NCI-H128 (cell line): ENCODE data around the gene PEAR1.

Source experiments
- DNase-seq: peaks from one replicate; lab custom pipeline; 2025; ENCODE audit not compliant: unreplicated experiment; lab: John Stamatoyannopoulos, UW

Gene PEAR1, protein sequence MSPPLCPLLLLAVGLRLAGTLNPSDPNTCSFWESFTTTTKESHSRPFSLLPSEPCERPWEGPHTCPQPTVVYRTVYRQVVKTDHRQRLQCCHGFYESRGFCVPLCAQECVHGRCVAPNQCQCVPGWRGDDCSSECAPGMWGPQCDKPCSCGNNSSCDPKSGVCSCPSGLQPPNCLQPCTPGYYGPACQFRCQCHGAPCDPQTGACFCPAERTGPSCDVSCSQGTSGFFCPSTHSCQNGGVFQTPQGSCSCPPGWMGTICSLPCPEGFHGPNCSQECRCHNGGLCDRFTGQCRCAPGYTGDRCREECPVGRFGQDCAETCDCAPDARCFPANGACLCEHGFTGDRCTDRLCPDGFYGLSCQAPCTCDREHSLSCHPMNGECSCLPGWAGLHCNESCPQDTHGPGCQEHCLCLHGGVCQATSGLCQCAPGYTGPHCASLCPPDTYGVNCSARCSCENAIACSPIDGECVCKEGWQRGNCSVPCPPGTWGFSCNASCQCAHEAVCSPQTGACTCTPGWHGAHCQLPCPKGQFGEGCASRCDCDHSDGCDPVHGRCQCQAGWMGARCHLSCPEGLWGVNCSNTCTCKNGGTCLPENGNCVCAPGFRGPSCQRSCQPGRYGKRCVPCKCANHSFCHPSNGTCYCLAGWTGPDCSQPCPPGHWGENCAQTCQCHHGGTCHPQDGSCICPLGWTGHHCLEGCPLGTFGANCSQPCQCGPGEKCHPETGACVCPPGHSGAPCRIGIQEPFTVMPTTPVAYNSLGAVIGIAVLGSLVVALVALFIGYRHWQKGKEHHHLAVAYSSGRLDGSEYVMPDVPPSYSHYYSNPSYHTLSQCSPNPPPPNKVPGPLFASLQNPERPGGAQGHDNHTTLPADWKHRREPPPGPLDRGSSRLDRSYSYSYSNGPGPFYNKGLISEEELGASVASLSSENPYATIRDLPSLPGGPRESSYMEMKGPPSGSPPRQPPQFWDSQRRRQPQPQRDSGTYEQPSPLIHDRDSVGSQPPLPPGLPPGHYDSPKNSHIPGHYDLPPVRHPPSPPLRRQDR

DNA sequence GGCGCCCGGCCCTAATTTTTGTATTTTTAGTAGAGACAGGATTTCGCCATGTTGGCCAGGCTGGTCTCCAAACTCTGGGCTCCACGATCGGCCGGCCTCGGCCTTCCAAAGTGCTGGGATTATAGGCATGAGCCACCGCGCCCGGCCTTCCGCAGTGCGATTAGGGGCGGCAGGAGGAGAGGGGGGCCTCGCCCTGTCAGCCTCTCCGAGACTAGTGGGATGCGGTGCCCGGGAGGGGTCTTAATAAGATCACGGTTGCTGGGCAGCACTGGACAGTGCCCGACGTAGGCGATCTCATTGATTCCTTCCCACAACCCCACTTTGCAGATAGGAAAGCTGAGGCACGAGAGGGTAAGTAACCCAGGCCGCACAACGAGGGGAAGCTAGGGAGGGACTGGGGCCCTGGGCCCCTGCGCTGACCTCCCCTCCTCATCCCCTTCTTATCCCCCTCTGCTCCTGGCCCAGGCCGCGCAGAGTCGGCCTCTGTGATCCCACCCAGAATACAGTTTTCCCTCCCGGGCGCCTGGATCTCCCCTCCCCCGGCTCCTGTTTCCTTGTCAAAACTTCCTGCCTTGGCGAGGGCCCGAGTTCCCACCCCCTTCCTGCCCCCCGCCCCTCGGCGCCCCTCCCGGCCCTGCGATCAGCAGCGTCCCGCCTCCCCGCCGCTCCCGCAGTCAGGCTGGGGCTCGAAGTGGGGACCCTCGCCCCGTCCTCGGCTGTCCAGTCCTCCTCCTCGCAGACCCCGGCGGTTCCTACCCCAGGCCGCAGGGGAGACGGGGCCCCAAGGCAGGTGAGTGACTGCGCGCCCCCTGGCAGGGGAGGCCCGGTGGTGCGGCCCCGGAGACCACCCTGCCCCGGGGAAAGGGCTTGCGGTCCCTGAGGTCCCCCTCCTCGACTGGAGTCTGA, at the start of gene PEAR1:
TSS of gene PEAR1 (plus strand) at position 671 of the 906 bp plus-strand sequence. CDS start 10,209 bp downstream, outside the sequence.
- no peak for DNase-seq

DNA sequence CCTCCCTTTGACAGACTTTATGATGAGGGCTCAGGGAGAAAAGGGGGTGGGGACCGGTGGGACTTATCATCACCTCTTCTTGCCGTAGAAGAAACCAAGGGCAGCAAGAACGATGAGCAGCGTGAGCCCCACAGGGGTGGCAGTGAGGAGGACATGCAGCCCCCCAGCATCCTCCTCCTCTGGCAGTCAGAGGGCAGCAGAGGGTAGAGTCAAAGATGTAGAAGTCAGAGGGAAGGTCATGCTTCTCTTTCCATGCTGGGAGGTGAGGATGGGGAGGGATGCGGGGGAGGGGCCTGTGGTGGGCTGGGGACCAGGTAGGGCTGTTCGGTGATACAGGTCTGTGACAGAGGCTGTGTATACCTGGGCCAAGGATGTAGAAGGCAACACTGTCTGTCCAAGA, 49.4 kb upstream of the PEAR1 start:
- DNase-seq: no peak

DNA sequence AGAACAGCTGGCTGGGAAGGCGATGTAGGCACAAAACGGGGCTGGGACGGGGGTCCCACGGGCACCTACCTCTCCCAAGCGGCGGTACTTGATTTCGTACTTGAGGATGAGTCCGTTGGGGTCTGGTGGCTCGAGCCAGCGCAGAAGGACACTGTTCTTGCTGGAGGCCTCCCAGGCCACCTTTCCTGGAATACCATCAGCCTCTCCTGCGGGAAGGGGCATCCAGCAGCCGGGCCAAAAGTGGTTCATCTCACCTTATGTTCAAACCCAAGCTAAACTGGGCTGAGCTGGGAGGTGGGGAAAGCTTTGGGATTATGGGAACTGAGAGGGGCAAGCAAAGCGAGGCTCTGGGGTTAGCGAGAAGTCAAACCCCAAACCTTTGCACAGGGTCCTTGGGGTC, 48.9 kb upstream of the PEAR1 start:
- no peak for DNase-seq

- DNase-seq: no peak
These were observed 48.2 kb upstream of the PEAR1 start for GRCh38 chr1:156845055-156845952.

- DNase-seq: no peak
These were observed 47.5 kb upstream of the PEAR1 start for GRCh38 chr1:156845953-156846545.

GRCh38 chr1:156846643-156847042, 46.9 kb upstream of the PEAR1 start:
- no peak for DNase-seq

GRCh38 chr1:156847591-156848460, 45.7 kb upstream of the PEAR1 start:
- no peak for DNase-seq

GRCh38 chr1:156848461-156849150, 44.9 kb upstream of the PEAR1 start:
- DNase-seq: no peak

- DNase-seq: no peak
These were observed 44.4 kb upstream of the PEAR1 start for GRCh38 chr1:156849151-156849496.

GRCh38 chr1:156851779-156852417, 41.6 kb upstream of the PEAR1 start:
- no peak for DNase-seq

GRCh38 chr1:156852418-156852874, 41.1 kb upstream of the PEAR1 start:
- DNase-seq: peak; percentile 59

- DNase-seq: no peak
These were observed 39.8 kb upstream of the PEAR1 start for GRCh38 chr1:156853761-156854160.

DNA sequence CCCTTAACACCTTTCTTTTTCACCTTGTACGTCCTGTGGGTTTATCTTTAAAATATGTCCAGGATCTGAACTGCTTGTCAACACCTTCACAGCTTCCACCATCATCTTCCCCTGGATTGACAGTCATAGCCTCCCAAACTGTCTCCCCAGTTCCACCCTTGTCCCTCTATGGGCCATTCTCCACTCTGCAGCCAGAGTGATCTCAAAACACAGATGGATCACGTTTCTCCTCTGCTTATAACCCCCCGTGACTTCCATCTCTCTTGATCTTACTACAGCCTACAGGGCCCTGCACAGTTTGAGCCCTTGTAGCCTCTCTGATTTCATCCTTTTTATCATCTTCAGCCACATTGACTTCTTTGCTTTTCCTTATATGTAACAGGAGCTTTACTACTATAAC, 38.9 kb upstream of the PEAR1 start:
- no peak for DNase-seq

DNA sequence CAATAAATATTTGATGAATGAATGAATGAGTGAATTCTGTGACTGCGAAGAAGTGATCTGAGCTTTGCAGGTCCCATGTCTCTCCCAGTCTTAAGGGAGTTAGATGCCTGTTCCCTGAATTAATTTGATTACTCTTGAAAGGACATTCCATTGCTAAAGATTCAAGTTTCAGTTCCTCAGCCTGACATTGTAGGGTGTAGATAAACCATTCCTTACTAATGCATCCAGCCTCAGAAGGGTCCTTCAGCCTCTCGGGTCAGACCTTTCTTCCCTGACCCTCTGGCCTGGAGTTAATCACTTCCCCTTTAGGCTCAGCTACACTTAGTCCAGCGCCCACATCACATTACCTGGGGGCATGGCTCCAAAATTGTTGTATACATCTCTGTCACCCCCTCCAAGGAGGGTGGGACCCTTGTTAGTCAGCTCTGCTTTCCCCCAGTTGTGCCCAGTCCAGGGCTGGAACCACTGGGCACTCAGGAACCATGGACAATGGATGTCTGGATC, 37.2 kb upstream of the PEAR1 start:
- no peak for DNase-seq

DNA sequence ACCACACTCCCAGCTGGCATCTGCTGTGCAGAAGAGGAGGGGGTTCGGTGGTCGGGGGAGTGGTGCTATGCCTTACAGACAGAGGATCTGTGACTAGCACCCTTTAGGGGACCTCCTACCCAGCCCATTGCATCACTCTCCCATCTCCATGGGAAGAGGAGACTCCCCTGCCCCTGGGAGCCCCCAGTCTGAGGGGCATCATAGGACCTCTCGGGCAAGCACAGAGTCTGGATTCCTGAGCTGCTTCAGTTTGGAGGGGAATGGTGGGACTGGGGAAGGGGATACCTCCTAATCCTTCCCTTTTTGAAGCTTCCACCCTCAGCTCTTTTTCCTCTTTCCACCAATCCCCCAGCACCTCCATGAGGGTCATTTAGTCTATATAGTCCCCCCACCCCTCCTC, 36.0 kb upstream of the PEAR1 start:
- DNase-seq: no peak

GRCh38 chr1:156858555-156858956, 35.0 kb upstream of the PEAR1 start:
- DNase-seq: no peak

DNA sequence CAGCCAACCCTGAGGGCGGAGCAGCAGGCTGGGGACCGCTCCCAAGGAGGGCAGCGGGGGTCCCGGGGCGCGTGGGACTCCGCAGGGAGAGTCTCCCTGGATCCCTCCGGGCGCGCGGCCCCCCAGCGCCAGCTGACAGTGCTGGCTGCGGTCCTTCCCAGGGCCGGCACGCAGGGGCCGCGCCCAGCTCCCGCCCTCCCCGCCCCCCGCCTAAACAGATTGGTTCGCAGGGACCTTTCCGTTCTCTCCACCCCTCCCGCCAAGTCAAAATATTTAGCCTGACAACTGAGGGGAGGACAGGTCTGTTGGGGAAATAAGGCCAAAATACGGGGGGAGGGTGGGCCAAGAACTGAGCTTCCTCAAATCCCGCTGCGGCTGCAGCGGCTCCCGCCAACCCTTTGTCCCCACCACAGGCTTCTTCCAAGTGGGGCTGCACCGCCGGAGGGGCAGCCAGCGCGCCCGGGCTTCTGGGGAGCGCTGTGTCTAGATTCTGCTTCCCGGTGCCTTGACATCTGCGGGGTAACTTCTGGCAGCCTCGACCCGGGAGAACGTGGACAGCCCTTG, 34.5 kb upstream of the PEAR1 start, which contains the start of gene INSRR:
TSS of gene INSRR (minus strand) at position 159 of the 564 bp plus-strand sequence. CDS start 496 bp downstream, outside the sequence.
- DNase-seq: no peak
